Muscle of leg (tissue), 11 donors: ENCODE data around the gene BTF3. TPM values are rescaled to one million over a fixed set of nuclear protein-coding genes. Genes with fewer than 3 reads are reported as not detected.

ENCODE experiments used
- DNase-seq: peaks from one replicate; pipeline ENCODE4 v3.0.0; 2013
- H3K27ac ChIP-seq: one replicate; pipeline ENCODE4 v1.5.1; 2013; ENCODE audit warnings: mild to moderate bottlenecking, low read length, control low read depth
- H3K27me3 ChIP-seq: one replicate; pipeline ENCODE4 v1.6.1; 2013; ENCODE audit warnings: low read length; ENCODE audit not compliant: control insufficient read depth, insufficient read depth
- H3K36me3 ChIP-seq: one replicate; pipeline ENCODE4 v1.6.1; 2013; ENCODE audit warnings: low read length; ENCODE audit not compliant: control insufficient read depth, insufficient read depth
- H3K4me1 ChIP-seq: one replicate; pipeline ENCODE4 v1.6.1; 2013; ENCODE audit warnings: low read length; ENCODE audit not compliant: control insufficient read depth, insufficient read depth
- H3K4me3 ChIP-seq: one replicate; pipeline ENCODE4 v1.5.1; 2013; ENCODE audit warnings: low read length, control low read depth
- H3K9me3 ChIP-seq: replicated peaks from 2 replicates; pipeline ENCODE4 v1.6.1; 2013; ENCODE audit warnings: low read depth, low read length; ENCODE audit not compliant: control insufficient read depth
- WGBS: methylation state at CpG from one replicate; pipeline ENCODE4 v1.1.5; 2013; ENCODE audit warnings: missing lambda C conversion rate; ENCODE audit not compliant: insufficient coverage; 5-methylcytosine and 5-hydroxymethylcytosine counted together
- polyA plus RNA-seq, 8 donors: library from polyadenylated mRNA; unstranded; fragments of 120-200 nt; gene quantifications; one replicate each; pipeline versions ENCODE4 v1.2.1 to v1.2.3, GENCODE V29; 2013; ENCODE audit warnings: inconsistent platforms in 1 of 8, low replicate concordance in 1 of 8; ENCODE audit not compliant: insufficient read length in 8 of 8, insufficient read depth in 1 of 8
- total RNA-seq: library from RNA; stranded (reverse); fragments of 120-200 nt; gene quantifications from one replicate; pipeline ENCODE4 v1.2.4, GENCODE V29; 2013

Gene BTF3
- total and polyA plus RNA-seq, 9 donors: 522 to 1,302 (median 1,139) TPM

- Histone ChIP-seq H3K9me3 (no peaks in the 10 kb centered on the region), H3K27me3 (no peaks in the 10 kb centered on the region), H3K4me3 (no peak overlapping the region), H3K4me1 (peaks cover 5% of the 10 kb centered on the region), H3K27ac (no peak overlapping the region), H3K36me3 (no peaks in the 10 kb centered on the region)
- no peak for DNase-seq
- 83% methylated on average over 2 of the region's 3 CpGs for WGBS
Measured at GRCh38 chr5:73493421-73493820, 4.8 kb upstream of the BTF3 start.

GRCh38 chr5:73494721-73495120 is 3.5 kb upstream of the BTF3 start:
- no peaks in the 10 kb centered on the region for H3K27me3 ChIP-seq
- H3K4me3 ChIP-seq: no peak overlapping the region
- peak; percentile 28 for DNase-seq
- no peaks in the 10 kb centered on the region for H3K36me3 ChIP-seq
- no peaks in the 10 kb centered on the region for H3K9me3 ChIP-seq
- H3K27ac ChIP-seq: no peak overlapping the region
- H3K4me1 ChIP-seq: peaks cover 5% of the 10 kb centered on the region

- no peak for DNase-seq
- peaks cover 3% of the 10 kb centered on the region for H3K36me3 ChIP-seq
- no peaks in the 10 kb centered on the region for H3K27me3 ChIP-seq
- no peaks in the 10 kb centered on the region for H3K9me3 ChIP-seq
- H3K27ac ChIP-seq: no peak overlapping the region
- H3K4me1 ChIP-seq: peaks cover 5% of the 10 kb centered on the region
- no peak overlapping the region for H3K4me3 ChIP-seq
- whole genome bisulfite sequencing: 100% methylated on average over 2 of the region's 4 CpGs
Measured at GRCh38 chr5:73495772-73496335, 2.4 kb upstream of the BTF3 start.

- H3K4me3 ChIP-seq: no peak overlapping the region
Measured at GRCh38 chr5:73496984-73497457, 1.2 kb upstream of the BTF3 start.

GRCh38 chr5:73497497-73498056 is 665 bp upstream of the BTF3 start:
- Histone ChIP-seq H3K27ac (peak overlapping the region; percentile 95), H3K36me3 (peaks cover 9% of the 10 kb centered on the region), H3K4me3 (peak overlapping the region; percentile 67), H3K9me3 (no peaks in the 10 kb centered on the region), H3K27me3 (no peaks in the 10 kb centered on the region), H3K4me1 (peaks cover 5% of the 10 kb centered on the region)
- 22% methylated on average over 4 of the region's 16 CpGs for WGBS
- no peak for DNase-seq

More at GRCh38 chr5:73496984-73497457, 1.2 kb upstream of the BTF3 start:
- Histone ChIP-seq H3K36me3 (peaks cover 6% of the 10 kb centered on the region), H3K27ac (no peak overlapping the region), H3K9me3 (no peaks in the 10 kb centered on the region), H3K4me1 (peaks cover 5% of the 10 kb centered on the region), H3K27me3 (no peaks in the 10 kb centered on the region)
- no CpG with 5 or more reads among the region's 1 CpG for WGBS
- DNase-seq: peak; percentile 57

- peaks cover 5% of the 10 kb centered on the region for H3K4me1 ChIP-seq
- H3K9me3 ChIP-seq: no peaks in the 10 kb centered on the region
- H3K36me3 ChIP-seq: peaks cover 19% of the 10 kb centered on the region
- peak overlapping the region; percentile 95 for H3K27ac ChIP-seq
- WGBS: 11% methylated on average over 6 of the region's 12 CpGs
- DNase-seq: no peak
- H3K4me3 ChIP-seq: peak overlapping the region; percentile 67
- no peaks in the 10 kb centered on the region for H3K27me3 ChIP-seq
Measured at GRCh38 chr5:73499187-73499586, 945 bp downstream of the BTF3 start.

- Histone ChIP-seq H3K4me3 (no peak overlapping the region), H3K9me3 (no peaks in the 10 kb centered on the region), H3K4me1 (peaks cover 5% of the 10 kb centered on the region), H3K27ac (no peak overlapping the region), H3K36me3 (peaks cover 19% of the 10 kb centered on the region), H3K27me3 (no peaks in the 10 kb centered on the region)
- no peak for DNase-seq
- WGBS: no CpG with 5 or more reads among the region's 2 CpGs
Measured at GRCh38 chr5:73499756-73500155, 1.5 kb downstream of the BTF3 start.

GRCh38 chr5:73501406-73501805 is 3.2 kb downstream of the BTF3 start:
- Histone ChIP-seq H3K4me1 (peaks cover 5% of the 10 kb centered on the region), H3K27ac (no peak overlapping the region), H3K36me3 (peaks cover 22% of the 10 kb centered on the region), H3K27me3 (no peaks in the 10 kb centered on the region), H3K9me3 (no peaks in the 10 kb centered on the region), H3K4me3 (no peak overlapping the region)
- DNase-seq: no peak
- WGBS: 100% methylated on average over 1 of the region's 2 CpGs

GRCh38 chr5:73506459-73506955 is 8.3 kb downstream of the BTF3 start:
- 92% methylated on average over 2 of the region's 5 CpGs for WGBS
- no peak for DNase-seq
- no peaks in the 10 kb centered on the region for H3K4me1 ChIP-seq
- H3K9me3 ChIP-seq: no peaks in the 10 kb centered on the region
- H3K4me3 ChIP-seq: no peak overlapping the region
- no peaks in the 10 kb centered on the region for H3K27me3 ChIP-seq
- H3K36me3 ChIP-seq: peaks cover 22% of the 10 kb centered on the region
- peak overlapping the region; percentile 15 for H3K27ac ChIP-seq

- peak; percentile 19 for DNase-seq
- no CpG with 5 or more reads among the region's 2 CpGs for WGBS
- H3K36me3 ChIP-seq: peaks cover 21% of the 10 kb centered on the region
- H3K27me3 ChIP-seq: no peaks in the 10 kb centered on the region
- no peak overlapping the region for H3K27ac ChIP-seq
- H3K9me3 ChIP-seq: no peaks in the 10 kb centered on the region
- no peaks in the 10 kb centered on the region for H3K4me1 ChIP-seq
- no peak overlapping the region for H3K4me3 ChIP-seq
Measured at GRCh38 chr5:73507062-73507461, 8.8 kb downstream of the BTF3 start.
